NCI-H460 (cell line): Measurements from ENCODE around the gene SLC30A1. TPM values are rescaled to one million over a fixed set of nuclear protein-coding genes. Genes with fewer than 3 reads are reported as not detected.
"Not testable (repeated sequence)": the region's sequence is repeated elsewhere in the genome, so short reads cannot be mapped to it uniquely, and the experiment has no call there.

Experiments used
- DNase-seq: peaks from one replicate; pipeline ENCODE4 v3.0.0-alpha.2; 2016; ENCODE audit warnings: low read depth; ENCODE audit errors: extremely low read depth
- total RNA-seq: library from RNA; depleted of rRNA; stranded (reverse); fragments of >200 nt; shearing (Covaris generic); gene quantifications from 2 replicates; pipeline ENCODE4 v1.2.3, GENCODE V29; 2014

The SLC30A1 gene
- total RNA-seq, 1 experiment from 2014 or later, result 35.3 TPM

DNA sequence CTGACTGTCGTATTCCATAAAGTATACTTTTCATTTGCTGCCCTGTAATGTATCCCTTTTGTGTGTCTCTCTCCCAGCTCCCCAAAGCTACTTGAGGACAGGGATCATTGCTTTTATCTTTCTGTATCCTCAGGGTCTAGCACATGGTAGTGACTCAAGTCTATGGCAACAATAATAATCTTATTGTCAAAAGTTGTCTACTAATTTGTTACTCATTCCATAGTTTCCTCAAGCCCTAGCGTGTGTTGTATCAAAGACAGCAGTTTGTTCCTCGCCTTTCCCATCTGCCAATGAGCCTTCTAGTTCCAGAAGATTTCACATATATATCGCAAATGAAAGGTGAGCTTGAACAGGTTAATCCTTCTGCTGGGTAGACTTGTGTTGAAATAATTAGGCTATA, 9.8 kb upstream of the SLC30A1 start:
- DNase-seq, result no peak

DNA sequence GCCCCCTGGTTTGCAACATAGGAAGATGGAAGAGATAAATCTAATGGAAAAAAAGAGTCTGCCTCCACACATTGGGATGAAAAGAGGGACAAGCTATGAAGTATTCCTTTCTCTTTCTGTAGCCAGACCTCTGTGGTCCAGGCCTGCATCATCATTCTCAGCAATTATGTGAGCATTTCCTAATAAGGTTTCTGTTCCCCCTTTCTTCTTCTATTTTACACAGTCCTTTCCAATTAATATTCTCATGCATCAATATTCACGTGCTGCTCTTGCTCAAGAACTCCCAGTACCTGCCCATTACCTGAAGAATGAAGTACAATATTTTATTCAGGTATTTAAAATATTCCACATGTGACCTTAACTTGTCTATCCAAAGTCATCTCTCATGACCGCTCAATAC, 8.2 kb upstream of the SLC30A1 start:
- DNase-seq, result no peak

DNA sequence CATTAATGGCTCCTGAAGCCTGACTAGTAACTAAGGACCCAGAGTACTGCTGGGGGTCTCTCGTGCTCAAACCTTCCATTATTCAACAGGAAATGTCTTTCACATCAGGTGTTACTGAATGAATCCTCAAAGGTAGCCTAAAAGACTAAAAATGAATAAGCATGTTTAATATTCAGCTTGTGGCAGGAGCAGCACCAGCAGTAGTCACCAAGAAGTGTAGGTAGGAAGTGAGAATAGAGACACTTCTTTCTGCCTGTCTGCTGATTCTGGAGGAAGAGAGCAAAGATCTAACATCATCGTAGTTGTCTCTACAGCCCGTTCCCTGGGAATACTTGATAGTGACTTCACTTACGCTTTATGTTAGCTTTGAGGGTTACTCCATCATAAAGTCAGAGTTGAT, 7.6 kb upstream of the SLC30A1 start:
- DNase-seq, result no peak

DNA sequence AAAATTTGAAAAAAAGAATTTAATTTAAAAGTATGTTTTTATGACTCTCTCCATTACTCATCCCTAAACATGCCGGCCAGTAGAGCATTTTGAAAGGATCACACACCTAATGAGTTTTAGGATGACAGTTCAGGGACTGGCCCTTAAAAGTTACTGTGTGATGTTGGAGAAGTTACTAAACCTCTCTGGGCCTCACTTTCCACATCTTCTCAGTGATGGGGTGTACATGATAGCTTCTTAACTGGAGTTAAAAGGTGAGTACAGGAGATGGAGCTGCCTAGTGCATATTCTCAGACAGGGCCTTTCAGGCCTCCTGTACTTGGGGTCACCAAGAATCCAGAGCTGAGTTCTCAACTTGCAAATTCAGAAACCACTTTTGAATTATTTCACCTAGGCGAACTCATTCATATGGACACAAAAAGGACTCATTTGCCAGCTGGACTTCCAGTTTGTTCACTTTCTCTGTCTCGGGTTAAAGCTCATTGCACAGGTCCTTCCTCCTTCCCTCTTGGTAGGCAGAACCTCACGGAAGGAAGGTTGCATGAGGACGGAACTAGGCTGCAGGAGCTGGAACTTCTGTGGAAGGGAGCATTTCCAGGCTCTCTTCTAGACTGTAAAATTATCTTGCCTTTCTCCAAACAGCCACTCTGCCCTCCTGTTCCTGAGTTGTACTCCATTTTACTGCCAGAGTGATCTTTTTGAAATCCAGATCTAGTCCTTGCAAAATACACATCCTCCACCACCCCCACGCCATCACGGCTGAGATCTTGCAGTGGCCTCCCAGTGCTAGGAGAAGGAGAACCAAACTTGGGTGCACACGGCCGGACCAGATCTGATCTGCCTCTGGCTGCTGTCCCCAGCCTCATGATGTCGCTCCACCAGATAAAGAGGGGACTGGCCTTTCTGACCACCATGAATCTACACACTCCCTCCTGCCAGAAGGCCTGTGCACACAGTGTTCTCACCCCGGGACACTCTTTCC, 4.3 kb upstream of the SLC30A1 start:
- no peak for DNase-seq

DNA sequence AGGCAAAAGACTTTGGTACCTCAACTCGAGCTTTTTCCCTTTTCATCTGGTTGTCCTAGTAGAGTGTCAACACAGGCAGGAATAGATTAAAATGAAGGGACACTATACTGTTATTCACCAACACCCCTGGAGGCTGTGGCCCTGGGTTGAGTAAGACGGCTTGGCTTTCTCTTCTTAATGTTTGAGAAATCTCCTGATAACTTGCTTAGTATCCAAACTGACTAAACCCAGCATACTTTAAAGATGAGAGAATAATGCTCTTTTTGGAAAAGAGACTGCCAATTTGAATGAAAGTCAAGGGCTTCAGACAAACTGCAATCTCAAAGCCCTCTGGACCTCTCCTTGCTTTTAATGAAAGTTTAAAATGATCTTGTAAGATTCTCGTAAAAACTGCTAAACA, 2.6 kb upstream of the SLC30A1 start:
- no peak for DNase-seq

DNA sequence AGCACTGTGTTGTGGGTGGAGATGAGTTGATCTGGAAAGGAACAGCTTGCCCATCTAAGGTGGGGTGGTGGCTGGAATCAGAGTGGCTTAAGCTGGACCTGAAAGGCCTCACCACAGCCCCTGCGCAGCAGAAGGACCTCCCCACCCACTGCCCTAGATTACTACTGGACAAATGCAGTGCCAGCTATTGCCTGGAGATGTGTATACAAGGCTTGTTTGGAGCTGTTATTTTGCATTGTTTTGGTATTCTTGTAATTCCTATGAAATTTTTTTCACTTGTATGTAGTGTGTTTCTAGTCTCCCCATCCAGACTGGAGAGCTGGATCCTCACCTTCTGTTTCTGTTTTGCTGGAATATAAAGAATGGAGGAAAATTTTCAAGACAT, 1.3 kb upstream of the SLC30A1 start:
- no peak for DNase-seq

GRCh38 chr1:211579440-211580302, 710 bp upstream of the SLC30A1 start:
- DNase-seq, result peak; percentile 24

- DNase-seq, result peak; percentile 70
These were observed 932 bp downstream of the SLC30A1 start for GRCh38 chr1:211577819-211578639.

- peak; percentile 17 for DNase-seq
These were observed 1.6 kb downstream of the SLC30A1 start for GRCh38 chr1:211577277-211577818.

- DNase-seq, result no peak
These were observed 2.2 kb downstream of the SLC30A1 start for GRCh38 chr1:211576717-211577116.

GRCh38 chr1:211574705-211575104, 4.3 kb downstream of the SLC30A1 start:
- no peak for DNase-seq

DNA sequence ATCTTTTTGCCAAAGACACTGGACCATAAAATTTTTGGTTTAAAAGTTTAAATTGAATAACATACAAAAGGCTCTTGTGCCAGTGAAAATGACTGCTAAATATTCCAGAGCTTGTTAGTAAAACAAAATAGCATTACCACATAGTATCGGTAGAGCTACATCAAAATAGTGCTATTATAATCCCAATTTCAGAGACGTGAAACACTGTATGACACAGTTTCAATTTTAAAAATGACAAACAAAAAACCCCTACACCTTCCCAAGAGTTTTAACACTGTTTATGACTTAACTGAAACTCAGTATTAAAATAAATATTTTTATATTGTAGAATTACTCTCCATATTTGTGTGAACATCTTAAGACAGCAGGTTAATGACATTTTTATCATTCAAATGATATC, 7.0 kb downstream of the SLC30A1 start:
- no peak for DNase-seq

GRCh38 chr1:211570378-211570777, 8.6 kb downstream of the SLC30A1 start:
- DNase-seq, result not testable (repeated sequence)

GRCh38 chr1:211566431-211567025, 12.4 kb downstream of the SLC30A1 start:
- no peak for DNase-seq

- no peak for DNase-seq
These were observed 14.9 kb downstream of the SLC30A1 start for GRCh38 chr1:211564084-211564483.

- no peak for DNase-seq
These were observed 19.5 kb downstream of the SLC30A1 start for GRCh38 chr1:211559222-211560010.

DNA sequence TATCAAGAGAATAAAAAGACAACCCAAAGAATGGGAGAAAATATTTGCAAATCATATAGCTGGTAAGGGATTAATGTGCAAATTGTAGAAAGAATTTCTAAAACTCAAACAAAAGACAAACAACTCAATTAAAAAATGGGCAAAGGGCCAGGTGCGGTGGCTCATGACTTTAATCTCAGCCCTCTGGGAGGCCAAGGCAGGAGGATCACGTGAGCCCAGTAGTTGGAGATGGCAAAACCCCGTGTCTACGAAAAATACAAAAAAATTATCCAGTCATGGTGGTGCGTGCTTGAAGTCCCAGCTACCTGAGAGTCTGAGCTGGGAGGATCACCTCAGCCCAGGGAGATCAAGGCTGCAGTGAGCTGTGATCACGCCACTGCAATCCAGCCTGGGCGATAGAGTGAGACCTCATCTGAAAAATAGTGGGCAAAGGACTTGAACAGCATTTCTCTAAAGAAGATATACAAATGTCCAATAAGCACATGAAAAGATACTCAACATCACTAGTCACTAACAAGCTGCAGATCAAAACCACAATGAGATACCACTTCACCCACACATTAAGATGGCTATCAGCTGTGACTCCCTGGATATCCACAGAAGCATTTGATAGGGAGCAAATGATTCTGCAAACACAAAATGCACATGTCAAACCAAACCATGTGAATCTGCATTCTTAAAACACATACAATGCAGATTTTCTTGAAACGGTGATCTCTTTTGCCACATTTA, 20.9 kb downstream of the SLC30A1 start:
- DNase-seq, result no peak

DNA sequence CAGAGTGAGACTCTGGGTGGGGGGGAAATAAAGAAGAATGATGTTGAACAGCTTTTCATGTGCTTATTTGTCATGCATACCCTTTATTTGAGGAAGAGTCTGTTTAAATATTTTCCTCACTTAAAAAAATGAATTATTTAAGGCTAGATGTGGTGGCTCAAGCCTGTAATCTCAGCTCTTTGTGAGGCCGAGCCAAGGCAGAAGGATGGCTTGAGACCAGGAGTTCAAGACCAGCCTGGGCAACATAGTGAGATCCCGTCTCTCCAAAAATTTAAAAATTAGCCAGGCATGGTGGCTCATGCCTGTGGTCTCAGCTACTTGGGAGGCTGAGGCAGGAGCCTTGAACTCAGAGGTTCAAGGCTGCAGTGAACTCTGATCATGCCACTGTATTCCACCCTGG, 25.4 kb downstream of the SLC30A1 start:
- no peak for DNase-seq
